Fibroblast of skin of abdomen (primary cell): Measurements from ENCODE around the gene ACOT9.
"Not testable (repeated sequence)": the region's sequence is repeated elsewhere in the genome, so short reads cannot be mapped to it uniquely, and the experiment has no call there.

ENCODE experiments used
- DNase-seq: peaks from one replicate; pipeline ENCODE4 v3.0.0-alpha.2; 2013

The ACOT9 gene

DNA sequence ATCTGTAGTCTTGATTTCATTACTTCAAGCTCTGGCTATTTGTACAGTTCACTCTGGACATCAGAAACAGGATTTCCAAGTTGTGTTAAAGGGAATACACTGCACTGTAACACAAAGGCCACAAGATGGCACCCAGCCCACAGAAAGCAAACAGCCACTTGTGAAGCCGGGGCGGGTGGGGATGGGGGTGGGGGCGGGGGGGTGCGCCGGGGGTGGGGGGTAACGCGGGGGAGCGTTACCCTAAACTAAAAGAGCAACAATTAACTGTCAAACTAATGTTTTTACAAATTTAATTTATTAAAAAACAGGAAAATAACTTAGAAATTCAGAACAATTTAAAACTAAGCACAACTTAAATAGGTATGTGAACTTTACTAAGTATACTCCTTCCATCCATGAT, 48.5 kb downstream of the ACOT9 start:
- DNase-seq: peak; percentile 40

DNA sequence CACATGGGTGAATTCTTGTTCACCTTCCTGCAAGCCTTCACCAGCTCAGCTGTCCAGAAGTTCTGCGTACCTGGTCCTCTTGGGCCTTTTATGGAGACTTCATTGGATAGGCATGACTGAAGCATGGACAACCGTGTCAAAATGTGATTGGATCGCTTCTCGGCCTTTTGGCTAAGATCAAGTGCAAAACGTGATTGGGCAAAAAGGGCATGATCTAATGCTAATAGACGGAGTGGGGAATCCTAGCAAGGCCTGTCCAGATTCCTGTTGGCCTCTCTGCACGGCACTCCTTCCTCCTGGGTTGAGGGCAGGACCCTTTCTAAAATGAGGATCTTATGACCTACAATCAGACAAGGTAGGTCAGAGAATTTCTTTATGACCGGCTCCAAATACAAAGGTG, 50.9 kb downstream of the ACOT9 start:
- DNase-seq: no peak

DNA sequence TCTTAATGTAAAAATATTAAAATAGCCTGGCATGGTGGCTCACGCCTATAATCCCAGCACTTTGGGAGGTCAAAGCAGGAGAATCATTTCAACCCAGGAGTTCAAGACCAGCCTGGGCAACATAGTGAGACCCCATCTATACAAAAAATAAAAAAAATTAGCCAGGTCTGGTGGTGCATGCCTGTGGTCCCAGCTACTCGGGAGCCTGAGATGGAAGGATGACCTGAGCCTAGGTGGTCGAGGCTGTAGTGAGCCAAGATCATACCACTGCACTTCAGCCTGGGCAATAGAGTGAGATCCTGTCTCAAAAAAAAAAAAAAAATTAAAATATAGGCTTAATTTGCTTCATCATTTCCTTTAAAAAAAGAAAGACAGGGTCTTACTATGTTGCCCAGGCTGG, 66.6 kb downstream of the ACOT9 start:
- not testable (repeated sequence) for DNase-seq

GRCh38 chrX:23673108-23673507, 70.0 kb downstream of the ACOT9 start:
- no peak for DNase-seq

- DNase-seq: no peak
Measured at GRCh38 chrX:23670528-23670927, 72.5 kb downstream of the ACOT9 start.

DNA sequence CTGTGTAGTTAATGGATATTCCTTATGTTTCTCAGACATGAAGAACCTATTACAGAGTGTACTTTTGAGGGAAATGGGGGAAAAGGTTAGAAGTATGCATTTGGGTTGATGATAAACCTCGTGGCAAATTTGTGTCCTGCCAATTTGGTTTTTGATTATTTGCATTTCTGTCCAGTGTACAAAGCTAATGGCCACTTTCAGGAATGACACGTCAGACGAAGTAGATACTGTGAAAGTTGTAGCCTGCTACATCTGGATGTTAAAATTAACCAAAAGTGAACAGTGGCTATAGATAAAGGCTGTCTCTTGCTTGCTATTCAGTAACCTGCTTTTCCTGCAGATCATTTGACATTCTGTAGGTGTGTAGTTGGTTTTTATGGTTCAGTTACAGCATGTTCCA, 74.7 kb downstream of the ACOT9 start:
- DNase-seq: no peak

DNA sequence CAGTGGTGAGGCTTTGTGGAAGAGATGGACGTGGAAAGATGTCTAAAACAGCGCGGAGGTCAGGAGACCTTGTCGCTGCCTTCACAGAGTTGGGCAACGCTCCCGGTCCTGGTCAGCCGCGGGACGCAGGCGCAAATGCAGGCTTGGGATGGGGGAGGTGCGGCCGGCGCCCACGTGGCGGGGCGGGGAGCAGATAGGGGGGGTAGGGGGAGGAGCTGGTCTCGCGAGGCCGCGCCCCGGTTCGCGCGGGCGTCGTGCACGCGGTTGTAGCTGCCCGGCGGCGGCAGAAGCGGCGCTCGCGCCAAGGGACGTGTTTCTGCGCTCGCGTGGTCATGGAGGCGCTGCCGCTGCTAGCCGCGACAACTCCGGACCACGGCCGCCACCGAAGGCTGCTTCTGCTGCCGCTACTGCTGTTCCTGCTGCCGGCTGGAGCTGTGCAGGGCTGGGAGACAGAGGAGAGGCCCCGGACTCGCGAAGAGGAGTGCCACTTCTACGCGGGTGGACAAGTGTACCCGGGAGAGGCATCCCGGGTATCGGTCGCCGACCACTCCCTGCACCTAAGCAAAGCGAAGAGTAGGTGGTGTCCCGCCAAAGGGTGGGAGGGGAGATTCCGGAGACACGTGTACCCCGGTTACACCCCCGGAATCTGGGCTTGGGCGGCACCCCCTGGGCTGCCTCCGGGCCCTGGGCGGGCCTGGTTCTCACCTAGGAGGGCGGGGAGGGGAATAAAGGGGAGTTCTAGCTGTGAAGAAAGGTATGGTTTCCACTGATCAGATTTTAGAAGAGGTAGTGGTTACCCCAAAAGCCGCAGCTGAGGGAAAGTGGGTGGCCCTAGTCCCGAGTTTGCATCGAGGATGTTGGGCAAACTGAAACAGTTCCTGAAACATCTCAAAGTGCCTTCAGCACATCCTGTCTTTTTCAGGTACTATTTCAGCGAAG, 75.6 kb downstream of the ACOT9 start, which contains the start of gene PRDX4:
PRDX4 (plus strand) TSS at position 255 of the 939 bp plus-strand sequence; CDS start at position 333, 78 bp downstream.
- DNase-seq: peak; percentile 88

DNA sequence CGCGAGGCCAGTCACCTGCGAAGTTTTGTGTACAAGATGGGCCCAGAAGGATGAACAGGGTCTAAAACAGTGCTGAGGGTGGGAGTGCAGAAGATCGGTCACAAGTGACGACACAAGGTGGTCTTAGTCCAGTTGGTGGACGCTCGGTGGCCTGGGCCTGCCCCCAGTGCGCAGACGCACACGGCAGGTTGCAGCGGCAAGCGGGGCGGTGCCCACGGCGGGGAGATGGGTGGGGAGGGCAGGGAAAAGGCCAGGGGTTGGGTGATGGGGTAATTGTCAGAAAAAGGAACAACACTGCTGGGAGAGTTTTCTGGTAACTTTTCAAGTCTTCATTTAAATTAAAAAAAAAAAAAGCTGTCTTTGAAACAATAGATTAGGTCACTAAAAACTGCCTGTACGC, 76.8 kb downstream of the ACOT9 start:
- DNase-seq: no peak

GRCh38 chrX:23664496-23664895, 78.6 kb downstream of the ACOT9 start:
- no peak for DNase-seq

- peak; percentile 49 for DNase-seq
Measured at GRCh38 chrX:23662853-23663252, 80.2 kb downstream of the ACOT9 start.

DNA sequence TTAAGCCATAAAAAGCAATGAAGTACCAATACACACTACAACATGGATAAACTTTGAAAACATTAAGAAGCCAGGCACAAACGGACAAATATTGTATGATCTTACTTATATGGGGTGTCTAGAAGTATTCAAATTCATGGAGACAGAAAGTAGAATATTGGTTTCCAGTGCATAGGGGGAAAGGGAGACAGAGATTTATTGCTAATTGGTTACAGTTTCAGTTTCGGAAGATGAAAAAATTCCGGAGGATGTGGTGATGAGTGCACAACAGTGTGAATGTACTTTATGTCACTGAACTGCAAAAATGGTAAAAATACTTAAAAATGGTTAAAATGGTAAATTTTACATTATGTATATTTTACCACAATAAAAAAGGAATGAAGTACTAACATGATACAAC, 80.9 kb downstream of the ACOT9 start:
- no peak for DNase-seq

GRCh38 chrX:23661671-23662070, 81.4 kb downstream of the ACOT9 start:
- DNase-seq: peak; percentile 55

DNA sequence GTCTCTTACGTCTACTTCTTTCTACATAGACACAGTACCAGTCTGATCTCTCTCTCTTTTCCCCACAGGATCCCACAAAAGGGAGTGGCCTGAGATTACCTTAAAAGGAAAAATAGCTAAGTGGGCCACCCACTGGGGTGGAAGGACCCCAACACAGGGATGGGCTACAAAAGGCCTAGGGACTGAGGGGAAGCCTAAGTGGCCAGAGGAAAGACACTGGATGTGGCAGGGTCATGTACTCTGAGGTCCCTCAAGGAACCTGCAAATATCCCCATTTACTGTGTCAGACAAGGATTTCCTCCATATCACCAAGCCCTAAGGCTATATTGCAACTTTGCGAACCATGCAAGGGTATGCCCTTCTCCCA, 82.3 kb downstream of the ACOT9 start:
- DNase-seq: no peak

DNA sequence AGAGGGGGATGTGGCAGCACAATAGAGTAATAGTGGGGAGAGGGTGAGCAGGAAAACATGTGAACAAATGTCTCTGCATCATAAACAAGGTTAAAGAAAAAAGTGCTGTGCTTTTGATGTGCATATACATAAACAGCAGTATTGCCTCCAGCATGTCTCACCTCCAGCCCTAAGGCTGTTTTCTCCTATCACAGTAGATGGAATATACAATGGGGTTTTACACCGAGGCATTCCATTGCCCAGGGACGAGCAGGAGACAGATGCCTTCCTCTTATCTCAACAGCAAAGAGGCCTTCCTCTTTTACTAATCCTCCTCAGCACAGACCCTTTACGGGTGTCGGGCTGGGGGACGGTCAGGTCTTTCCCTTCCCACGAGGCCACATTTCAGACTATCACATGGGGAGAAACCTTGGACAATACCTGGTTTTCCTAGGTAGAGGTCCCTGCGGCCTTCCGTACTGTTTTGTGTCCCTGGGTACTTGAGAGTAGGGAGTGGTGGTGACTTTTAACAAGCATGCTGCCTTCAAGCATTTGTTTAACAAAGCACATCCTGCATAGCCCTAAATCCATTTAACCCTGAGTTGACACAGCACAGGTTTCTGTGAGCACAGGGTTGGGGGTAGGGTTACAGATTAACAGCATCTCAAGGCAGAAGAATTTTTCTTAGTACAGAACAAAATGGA, 82.9 kb downstream of the ACOT9 start:
- not testable (repeated sequence) for DNase-seq

DNA sequence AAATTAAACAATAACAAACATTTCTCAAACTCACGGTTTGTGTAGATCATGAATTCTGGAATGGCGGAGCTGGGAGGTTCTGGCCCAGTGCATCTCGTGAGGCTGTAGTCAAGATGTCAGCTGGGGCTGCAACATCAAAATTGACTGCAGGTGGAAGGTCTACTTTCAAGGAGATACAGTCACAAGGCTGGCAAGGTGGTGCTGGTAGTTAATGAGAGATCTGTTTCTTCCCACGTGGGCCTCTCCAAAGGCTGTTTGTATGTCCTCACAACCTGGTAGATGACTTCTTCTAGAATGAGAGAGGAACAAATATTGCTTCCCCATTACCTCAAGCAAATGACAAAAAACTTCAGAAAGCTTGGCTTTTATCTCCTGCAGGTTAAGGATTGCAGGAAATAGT, 83.7 kb downstream of the ACOT9 start:
- no peak for DNase-seq

GRCh38 chrX:23656684-23657083, 86.4 kb downstream of the ACOT9 start:
- DNase-seq: peak; percentile 23

- no peak for DNase-seq
Measured at GRCh38 chrX:23656091-23656490, 87.0 kb downstream of the ACOT9 start.
